Endothelial cell of umbilical vein (primary cell): ENCODE data around the gene MRPL55. TPM values are rescaled to one million over a fixed set of nuclear protein-coding genes. Genes with fewer than 3 reads are reported as not detected.

Source experiments
- BruUV-seq: library from RNA; stranded (reverse); fragments of 400-500 nt; replicated peaks from 2 replicates; lab custom pipeline; 2021; lab: Mats Ljungman, UMichigan
- CTCF ChIA-PET: fragments of 300-600, 350-600 bp; sonication (Branson Sonifier 250); formaldehyde crosslinking; loops from one replicate; lab custom pipeline; 2021; ENCODE audit warnings: antibody characterized with exemption, inconsistent platforms; lab: Charles Lee
- POLR2A ChIA-PET: fragments of 300-600, 350-600 bp; sonication (Branson Sonifier 250); formaldehyde crosslinking; loops from one replicate; lab custom pipeline; 2021; ENCODE audit warnings: antibody characterized with exemption, inconsistent platforms; lab: Charles Lee
- DNase-seq: peaks from one replicate; pipeline ENCODE4 v3.0.0-alpha.2; 2011; ENCODE audit warnings: low read depth, low spot score
- FAIRE-seq: peaks from 2 replicates; lab custom pipeline; 2011; peaks lifted over from hg19 to GRCh38; lab: Jason Lieb, UNC
- H2AFZ ChIP-seq: 2 replicates; pipeline ENCODE4 v1.6.0; 2012; ENCODE audit warnings: low read depth, low read length, control low read depth, inconsistent platforms
- H3K27ac ChIP-seq: 2 replicates; pipeline ENCODE4 v1.5.1; 2011; ENCODE audit warnings: low read depth, mild to moderate bottlenecking, control low read depth, low read length, moderate library complexity; ENCODE audit not compliant: insufficient read depth
- H3K27me3 ChIP-seq, 2 experiments: 2 replicates each; pipeline versions ENCODE4 v1.6.0 to v1.6.1; 2011; ENCODE audit warnings: low read length in 2 of 2, mixed read lengths in 1 of 2; ENCODE audit not compliant: control insufficient read depth in 2 of 2, insufficient read depth in 2 of 2
- H3K36me3 ChIP-seq, 2 experiments: 2 replicates in 1 of 2; 3 replicates in 1 of 2; pipeline ENCODE4 v1.5.1; 2011; ENCODE audit warnings: low read length in 2 of 2, mild to moderate bottlenecking in 1 of 2, moderate library complexity in 1 of 2; ENCODE audit not compliant: control insufficient read depth in 2 of 2, insufficient read depth in 2 of 2; ENCODE audit errors: extremely low read depth in 1 of 2
- H3K4me1 ChIP-seq: 3 replicates; pipeline ENCODE4 v1.5.1; 2011; ENCODE audit warnings: mild to moderate bottlenecking, low read length; ENCODE audit not compliant: control insufficient read depth, insufficient read depth; ENCODE audit errors: extremely low read depth
- H3K4me2 ChIP-seq: 2 replicates; pipeline ENCODE4 v1.6.1; 2011; ENCODE audit warnings: low read length, control low read depth, mixed read lengths; ENCODE audit not compliant: insufficient read depth
- H3K4me3 ChIP-seq, 3 experiments: fragments of 200-600 bp in 1 of 3; sonication (generic), shearing (Covaris generic) in 1 of 3; replicated peaks in 1 of 3; 2 replicates each; pipeline ENCODE4 v1.5.1; 2011 to 2016; ENCODE audit warnings: control low read depth in 3 of 3, low read length in 3 of 3, mild to moderate bottlenecking in 2 of 3, inconsistent platforms in 1 of 3, low read depth in 1 of 3, moderate library complexity in 1 of 3; ENCODE audit not compliant: insufficient read depth in 1 of 3
- H3K79me2 ChIP-seq: 2 replicates; pipeline ENCODE4 v1.6.0; 2012; ENCODE audit warnings: low read length, inconsistent platforms; ENCODE audit not compliant: control insufficient read depth, insufficient read depth
- H3K9ac ChIP-seq: replicated peaks from 2 replicates; pipeline ENCODE3; 2011; ENCODE audit warnings: low read length, control low read depth; ENCODE audit not compliant: insufficient read depth; ENCODE audit errors: extremely low read depth
- H3K9me1 ChIP-seq: replicated peaks from 3 replicates; pipeline ENCODE4 v1.6.0; 2011; ENCODE audit warnings: mild to moderate bottlenecking, low read length; ENCODE audit not compliant: control insufficient read depth, insufficient read depth; ENCODE audit errors: extremely low read depth
- H3K9me3 ChIP-seq: replicated peaks from 2 replicates; pipeline ENCODE4 v1.5.1; 2012; ENCODE audit warnings: low read length, inconsistent platforms; ENCODE audit not compliant: control insufficient read depth, insufficient read depth
- H4K20me1 ChIP-seq: replicated peaks from 2 replicates; pipeline ENCODE3; 2011; ENCODE audit warnings: mild to moderate bottlenecking, low read length; ENCODE audit not compliant: control insufficient read depth, insufficient read depth; ENCODE audit errors: extremely low read depth
- CTCF ChIP-seq, 2 donors: IDR thresholded peaks; 1 replicate in 1 of 2; 2 replicates in 1 of 2; pipeline ENCODE4 v1.5.1; 2011; ENCODE audit warnings: low read length in 2 of 2, mild to moderate bottlenecking in 2 of 2, moderate library complexity in 2 of 2, control low read depth in 1 of 2, inconsistent platforms in 1 of 2, low read depth in 1 of 2; ENCODE audit not compliant: insufficient read depth in 1 of 2; ENCODE audit errors: extremely low read depth in 1 of 2
- EZH2 ChIP-seq: IDR thresholded peaks from 2 replicates; pipeline ENCODE4 v1.6.1; 2012; ENCODE audit warnings: borderline replicate concordance, low read depth, mild to moderate bottlenecking, moderate library complexity, low read length, inconsistent platforms; ENCODE audit not compliant: severe bottlenecking
- FOS ChIP-seq: IDR thresholded peaks from 2 replicates; pipeline ENCODE4 v1.6.1; 2011; ENCODE audit warnings: mild to moderate bottlenecking, low read length, moderate library complexity, borderline replicate concordance; ENCODE audit not compliant: insufficient read depth
- GATA2 ChIP-seq: IDR thresholded peaks from 2 replicates; pipeline ENCODE4 v1.7.0; 2011; ENCODE audit warnings: low read depth, mild to moderate bottlenecking, moderate library complexity, mixed read lengths, low read length; ENCODE audit not compliant: insufficient read length, insufficient read depth
- JUN ChIP-seq: IDR thresholded peaks from 2 replicates; pipeline ENCODE4 v1.6.1; 2011; ENCODE audit warnings: borderline replicate concordance, low read depth; ENCODE audit not compliant: insufficient read length, insufficient read depth
- MAX ChIP-seq: IDR thresholded peaks from 2 replicates; pipeline ENCODE4 v1.6.1; 2011; ENCODE audit not compliant: insufficient read depth, insufficient read length
- MYC ChIP-seq: IDR thresholded peaks from one replicate; pipeline ENCODE4 v1.6.1; 2011; ENCODE audit warnings: mild to moderate bottlenecking, low read depth, low read length
- POLR2A ChIP-seq: IDR thresholded peaks from 2 replicates; pipeline ENCODE4 v1.6.1; 2012; ENCODE audit warnings: low read depth, mild to moderate bottlenecking, control low read depth, low read length
- POLR2AphosphoS5 ChIP-seq: IDR thresholded peaks from 2 replicates; pipeline ENCODE4 v1.6.1; 2012; ENCODE audit warnings: low read depth, mild to moderate bottlenecking, control low read depth, low read length, moderate library complexity; ENCODE audit not compliant: insufficient read depth
- dilution Hi-C: fragments of 300-500 bp; cut with MboI; formaldehyde crosslinking; loops from one replicate; pipeline ENCODE4 v1.15.0; 2019; ENCODE audit warnings: low sequenced_read_pairs; ENCODE audit not compliant: extremely low pct_ligation_motif_present
- intact Hi-C: fragments of 100-400 bp; cut with micrococcal nuclease; formaldehyde crosslinking; loops from one replicate; pipeline ENCODE4 v1.10.0; 2022
- polyA plus RNA-seq, 4 experiments: library from polyadenylated mRNA; depleted of rRNA in 3 of 4; stranded (reverse) in 3 of 4; unstranded in 1 of 4; fragments of >200 nt; gene quantifications; 2 replicates each; pipeline versions ENCODE4 v1.2.1 to v1.2.3, GENCODE V29; 2011 to 2012; ENCODE audit warnings: missing spikeins in 1 of 4
- total RNA-seq: library from RNA; stranded (reverse); gene quantifications from 2 replicates; pipeline ENCODE4 v1.2.3, GENCODE V29; 2021

MRPL55 gene
- total and polyA plus RNA-seq, 2 donors (not counting 3 experiments of a cell fraction or from before 2014, with no cell fraction given): 58.7 to 155 TPM

GRCh38 chr1:228156515-228156881 is 47.4 kb upstream of the MRPL55 start:
- intact Hi-C loops: no loop called here
- Histone ChIP-seq H3K4me2 (no peak overlapping the region), H3K27ac (no peak overlapping the region), H3K4me1 (no peaks in the 10 kb centered on the region), H3K27me3 (no peaks in the 10 kb centered on the region), H3K9ac (no peak overlapping the region), H3K9me3 (no peaks in the 10 kb centered on the region), H4K20me1 (no peaks in the 10 kb centered on the region), H3K79me2 (no peaks in the 10 kb centered on the region), H3K9me1 (no peaks in the 10 kb centered on the region), H3K36me3 (no peaks in the 10 kb centered on the region), H3K4me3 (no peak overlapping the region), H2AFZ (no peak overlapping the region)
- dilution Hi-C loops: no loop called here
- CTCF ChIA-PET: interaction anchor here (1.0 to 1.1 kb wide), 2 partner anchors 9 to 157 kb away, joined by 3 read pairs; partner anchors contain the start of gene IBA57
- no peak for TF ChIP-seq JUN
- TF ChIP-seq EZH2: no peak
- no peak for TF ChIP-seq POLR2A
- TF ChIP-seq FOS: no peak
- no peak for TF ChIP-seq GATA2
- no peak for TF ChIP-seq MYC
- no peak for TF ChIP-seq MAX
- TF ChIP-seq CTCF (IDR thresholded peaks at IDR 0.05; ENCODE audit: extremely low read depth in 1 of 2, insufficient read depth in 1 of 2, low read depth in 1 of 2, low read length in 2 of 2): no peak
- TF ChIP-seq POLR2AphosphoS5: no peak
- no TSS peak for BruUV-seq
- FAIRE-seq (no peak), DNase-seq (no peak)
- POLR2A ChIA-PET: no interaction called here
